HG03175 (cell line): ENCODE measurements around the gene PMM1.
"Not testable (repeated sequence)": the region's sequence is repeated elsewhere in the genome, so short reads cannot be mapped to it uniquely, and the experiment has no call there.

ENCODE experiments used
- ATAC-seq: cut with Tn5 transposase; IDR thresholded peaks from one replicate; pipeline ENCODE4 v1.9.1; 2021; ENCODE audit warnings: mild to moderate bottlenecking, moderate library complexity; ENCODE audit not compliant: unreplicated experiment

PMM1 gene

GRCh38 chr22:41597635-41597953 lies 8.0 kb upstream of the PMM1 start:
- no peak for ATAC-seq

- no peak for ATAC-seq
Observed at GRCh38 chr22:41596776-41597634, 7.4 kb upstream of the PMM1 start.

GRCh38 chr22:41595703-41596102 lies 6.1 kb upstream of the PMM1 start:
- ATAC-seq, result no peak

GRCh38 chr22:41593336-41593960 lies 3.8 kb upstream of the PMM1 start:
- not testable (repeated sequence) for ATAC-seq

GRCh38 chr22:41587347-41587723 lies 2.3 kb downstream of the PMM1 start:
- no peak for ATAC-seq

- no peak for ATAC-seq
Observed at GRCh38 chr22:41585898-41586297, 3.7 kb downstream of the PMM1 start.

GRCh38 chr22:41584881-41585280 lies 4.8 kb downstream of the PMM1 start:
- ATAC-seq, result no peak

- no peak for ATAC-seq
Observed at GRCh38 chr22:41582694-41583093, 6.9 kb downstream of the PMM1 start.

GRCh38 chr22:41579997-41580355 lies 9.7 kb downstream of the PMM1 start:
- no peak for ATAC-seq

- ATAC-seq, result no peak
Observed at GRCh38 chr22:41579297-41579996, 10.2 kb downstream of the PMM1 start.

GRCh38 chr22:41578818-41579217 lies 10.8 kb downstream of the PMM1 start:
- ATAC-seq, result no peak

- no peak for ATAC-seq
Observed at GRCh38 chr22:41578114-41578513, 11.5 kb downstream of the PMM1 start.

GRCh38 chr22:41576877-41577276 lies 12.8 kb downstream of the PMM1 start:
- no peak for ATAC-seq

GRCh38 chr22:41575533-41575932 lies 14.1 kb downstream of the PMM1 start:
- ATAC-seq, result no peak

GRCh38 chr22:41574847-41575381 lies 14.7 kb downstream of the PMM1 start:
- no peak for ATAC-seq

- no peak for ATAC-seq
Observed at GRCh38 chr22:41573677-41574076, 16.0 kb downstream of the PMM1 start.

GRCh38 chr22:41572305-41572704 lies 17.3 kb downstream of the PMM1 start:
- not testable (repeated sequence) for ATAC-seq

GRCh38 chr22:41571786-41572185 lies 17.9 kb downstream of the PMM1 start:
- ATAC-seq, result no peak

- ATAC-seq, result no peak
Observed at GRCh38 chr22:41570221-41570620, 19.4 kb downstream of the PMM1 start.

GRCh38 chr22:41568811-41569210 lies 20.8 kb downstream of the PMM1 start:
- ATAC-seq, result no peak

GRCh38 chr22:41567512-41567768 lies 22.2 kb downstream of the PMM1 start:
- no peak for ATAC-seq

- no peak for ATAC-seq
Observed at GRCh38 chr22:41565403-41566054, 24.1 kb downstream of the PMM1 start.
